ENCODE measurements around the gene KCTD7.
"Not testable (repeated sequence)": the region's sequence is repeated elsewhere in the genome, so short reads cannot be mapped to it uniquely, and the experiment has no call there.

The KCTD7 gene

GRCh38 chr7:66654275-66655112, 25.8 kb downstream of the KCTD7 start:
- H3K4me3 ChIP-seq (ENCODE audit: low read length): peak overlapping the region; percentile 76
- TF ChIP-seq CTCF (conservative IDR thresholded peaks at IDR 0.05; ENCODE audit: low read depth, low read length): no peak
- peak; percentile 94 for DNase-seq (ENCODE audit: low read depth)

- peak; percentile 6 for TF ChIP-seq CTCF (conservative IDR thresholded peaks at IDR 0.05; ENCODE audit: low read depth, low read length)
- H3K4me3 ChIP-seq (ENCODE audit: low read length): peak overlapping the region; percentile 76
- DNase-seq (ENCODE audit: low read depth): not testable (repeated sequence)
Measured at GRCh38 chr7:66655113-66655806, 26.6 kb downstream of the KCTD7 start.

- H3K4me3 ChIP-seq (ENCODE audit: low read length): peak overlapping the region; percentile 76
- not testable (repeated sequence) for DNase-seq (ENCODE audit: low read depth)
Measured at GRCh38 chr7:66655826-66656485, 27.3 kb downstream of the KCTD7 start.

- DNase-seq (ENCODE audit: low read depth): no peak
- no peak for TF ChIP-seq CTCF (conservative IDR thresholded peaks at IDR 0.05; ENCODE audit: low read depth, low read length)
- H3K4me3 ChIP-seq (ENCODE audit: low read length): no peak overlapping the region
Measured at GRCh38 chr7:66657798-66658197, 29.1 kb downstream of the KCTD7 start.

- H3K4me3 ChIP-seq (ENCODE audit: low read length): no peak overlapping the region
- TF ChIP-seq CTCF (conservative IDR thresholded peaks at IDR 0.05; ENCODE audit: low read depth, low read length): no peak
- DNase-seq (ENCODE audit: low read depth): no peak
Measured at GRCh38 chr7:66662646-66663264, 34.1 kb downstream of the KCTD7 start.

- TF ChIP-seq CTCF (conservative IDR thresholded peaks at IDR 0.05; ENCODE audit: low read depth, low read length): no peak
Measured at GRCh38 chr7:66664590-66665293, 36.1 kb downstream of the KCTD7 start.

More at GRCh38 chr7:66664590-66665293, 36.1 kb downstream of the KCTD7 start:
- no peak for DNase-seq (ENCODE audit: low read depth)
- no peak overlapping the region for H3K4me3 ChIP-seq (ENCODE audit: low read length)

Data from retinal pigment epithelial cell (primary cell).